HG02678 (cell line): ENCODE measurements around the gene LDLRAD4.
"Not testable (repeated sequence)": the region's sequence is repeated elsewhere in the genome, so short reads cannot be mapped to it uniquely, and the experiment has no call there.

Experiments used
- ATAC-seq: cut with Tn5 transposase; IDR thresholded peaks from one replicate; pipeline ENCODE4 v1.9.1; 2021; ENCODE audit warnings: mild to moderate bottlenecking, moderate library complexity; ENCODE audit not compliant: unreplicated experiment

LDLRAD4 gene

DNA sequence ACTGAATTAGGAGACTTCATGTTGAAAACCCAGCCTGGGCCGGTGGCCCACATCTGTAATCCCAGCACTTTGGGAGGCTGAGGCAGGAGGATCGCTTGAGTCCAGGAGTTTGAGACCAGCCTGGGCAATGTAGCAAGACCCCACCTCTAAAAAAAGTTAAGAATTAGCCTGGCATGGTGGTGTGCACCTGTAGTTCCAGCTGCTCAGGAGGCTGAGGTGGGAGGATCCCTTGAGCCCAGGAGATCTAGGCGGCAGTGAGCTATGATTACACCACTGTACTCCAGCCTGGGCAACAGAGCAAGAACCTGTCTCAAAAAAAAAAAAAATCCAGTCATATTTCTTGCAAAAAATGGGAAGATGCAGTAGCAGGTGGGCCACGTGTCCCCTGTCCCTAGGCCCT is 257.8 kb downstream of the LDLRAD4 start:
- ATAC-seq = not testable (repeated sequence)

DNA sequence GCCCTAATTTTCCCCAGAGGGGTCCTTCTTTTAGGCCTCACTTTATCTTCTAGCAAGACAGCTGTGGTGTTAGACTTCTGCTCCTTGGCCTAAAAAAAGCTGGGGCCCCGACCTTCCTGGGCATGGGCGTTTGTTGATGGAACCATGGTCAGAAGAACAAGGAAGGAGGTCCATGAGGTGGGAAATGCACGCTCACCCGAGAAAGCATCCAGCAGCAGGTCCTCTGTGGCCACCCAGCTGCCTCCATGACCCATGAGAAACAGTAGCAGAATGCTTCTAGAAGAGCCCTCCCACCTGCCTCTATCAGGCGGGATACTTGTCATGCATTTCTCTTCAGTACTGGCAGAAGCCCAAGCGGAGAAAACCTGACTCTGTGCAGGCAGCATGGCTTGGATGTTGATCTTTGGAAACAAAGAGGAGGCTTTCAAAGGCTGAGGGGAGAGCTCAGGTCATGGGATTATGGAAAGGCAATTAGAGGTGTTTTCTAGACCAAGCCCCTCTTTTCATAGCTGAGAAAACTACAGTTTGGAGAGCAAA is 258.7 kb downstream of the LDLRAD4 start:
- no peak for ATAC-seq

- no peak for ATAC-seq
These were observed 262.2 kb downstream of the LDLRAD4 start for GRCh38 chr18:13480571-13481255.

DNA sequence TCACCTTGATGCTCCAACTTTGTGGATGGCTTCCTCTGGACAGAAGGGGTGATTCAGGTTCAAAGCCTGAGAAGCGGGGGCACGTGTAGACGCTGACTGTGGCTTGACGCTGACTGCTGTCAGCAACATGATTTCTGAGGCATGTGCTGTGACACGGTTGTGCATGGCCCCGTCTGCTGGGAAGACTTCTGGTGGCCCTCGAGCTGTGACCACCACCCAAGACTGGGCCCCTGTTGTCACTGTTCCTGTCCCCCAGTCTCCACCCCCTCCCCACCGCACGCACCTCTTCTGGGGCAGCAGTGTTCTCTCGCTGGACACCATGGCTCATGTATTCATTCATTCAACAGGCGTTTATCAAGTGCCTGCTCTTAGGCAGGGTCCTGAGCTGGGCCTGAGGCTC is 262.8 kb downstream of the LDLRAD4 start:
- no peak for ATAC-seq

- ATAC-seq = peak; percentile 96
These were observed 263.5 kb downstream of the LDLRAD4 start for GRCh38 chr18:13481820-13482617.

GRCh38 chr18:13482618-13482945 is 264.0 kb downstream of the LDLRAD4 start:
- no peak for ATAC-seq

- no peak for ATAC-seq
These were observed 265.0 kb downstream of the LDLRAD4 start for GRCh38 chr18:13483316-13484270.

- no peak for ATAC-seq
These were observed 266.6 kb downstream of the LDLRAD4 start for GRCh38 chr18:13485182-13485581.

GRCh38 chr18:13485604-13486003 is 267.0 kb downstream of the LDLRAD4 start:
- no peak for ATAC-seq

GRCh38 chr18:13486284-13486683 is 267.7 kb downstream of the LDLRAD4 start:
- no peak for ATAC-seq

DNA sequence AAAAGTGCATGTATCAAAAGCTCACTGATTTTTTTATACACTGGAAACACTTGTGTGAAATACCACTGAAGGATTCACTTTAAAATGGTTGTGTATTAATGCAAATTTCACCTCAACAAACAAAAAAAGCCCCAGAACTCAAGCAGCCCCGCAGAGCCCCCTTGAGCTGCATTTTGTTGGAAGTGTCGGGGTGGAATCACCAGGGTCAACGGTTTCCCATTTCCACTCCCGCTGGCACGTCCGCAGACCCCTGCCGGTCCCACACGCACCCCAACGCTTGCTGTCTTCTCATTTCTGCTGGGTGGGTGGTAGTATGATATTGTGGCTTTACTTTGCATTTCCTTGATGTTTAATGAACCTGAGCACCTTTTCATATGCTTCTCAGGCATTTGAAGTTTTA is 268.1 kb downstream of the LDLRAD4 start:
- no peak for ATAC-seq

DNA sequence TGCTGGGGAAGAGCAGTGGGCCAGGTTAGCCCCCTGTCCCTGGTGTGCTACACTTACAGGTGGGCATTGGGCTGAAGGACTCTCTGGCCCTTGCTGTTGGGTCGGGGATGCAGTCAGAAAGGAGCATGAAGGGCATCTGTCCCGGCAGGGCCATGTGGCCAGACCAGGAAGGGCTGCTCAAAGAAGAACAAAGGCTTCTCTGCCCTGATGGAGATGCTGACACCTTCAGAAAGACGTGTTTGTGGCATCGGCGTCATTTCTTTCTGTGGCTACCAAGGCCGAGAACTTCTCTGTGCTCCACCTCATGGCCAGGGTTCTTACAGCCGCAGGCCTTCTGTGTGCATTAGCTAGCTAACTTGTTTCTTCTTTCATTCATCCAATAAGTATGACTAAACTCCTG is 268.7 kb downstream of the LDLRAD4 start:
- no peak for ATAC-seq

- ATAC-seq = no peak
These were observed 269.8 kb downstream of the LDLRAD4 start for GRCh38 chr18:13488281-13488929.

GRCh38 chr18:13489303-13489702 is 270.7 kb downstream of the LDLRAD4 start:
- ATAC-seq = not testable (repeated sequence)

DNA sequence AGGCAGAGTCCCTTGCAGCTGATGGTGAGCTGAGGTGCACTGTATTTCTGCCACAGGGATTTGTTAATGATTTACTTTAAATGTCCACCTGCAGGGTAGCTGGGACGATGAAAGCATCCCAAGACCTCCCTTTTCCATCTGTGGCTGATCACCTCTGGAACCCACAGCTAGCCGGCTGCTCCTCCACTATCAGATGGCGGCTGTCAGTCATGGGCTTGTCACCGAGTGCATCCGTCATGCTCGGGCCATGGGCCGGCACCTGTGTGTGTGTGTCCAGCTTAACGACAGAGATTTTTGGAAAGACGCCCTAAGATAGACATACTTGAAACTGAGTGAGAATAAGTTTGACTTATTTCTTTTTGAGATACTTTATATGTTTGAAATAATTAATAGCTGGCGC is 272.6 kb downstream of the LDLRAD4 start:
- no peak for ATAC-seq

- no peak for ATAC-seq
These were observed 273.8 kb downstream of the LDLRAD4 start for GRCh38 chr18:13492314-13492713.

DNA sequence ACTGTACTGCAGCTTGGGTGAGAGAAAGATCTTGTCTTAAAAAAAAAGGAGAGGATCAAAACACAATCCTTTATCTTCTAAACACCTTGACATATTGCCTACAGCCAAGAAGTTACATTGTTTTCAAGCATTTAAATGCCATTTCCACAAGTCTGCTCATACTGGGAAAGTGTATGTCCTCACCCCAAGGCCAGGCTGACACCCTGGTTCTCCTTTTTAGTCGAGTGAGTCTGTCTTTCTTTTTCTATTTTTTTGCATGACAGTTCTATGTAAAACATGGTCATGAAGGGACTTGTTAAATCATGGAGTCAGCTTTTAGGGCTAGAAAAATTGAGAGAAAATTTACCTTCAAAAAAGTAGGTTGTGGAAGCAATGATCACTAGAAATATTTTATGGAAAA is 274.5 kb downstream of the LDLRAD4 start:
- ATAC-seq = no peak

DNA sequence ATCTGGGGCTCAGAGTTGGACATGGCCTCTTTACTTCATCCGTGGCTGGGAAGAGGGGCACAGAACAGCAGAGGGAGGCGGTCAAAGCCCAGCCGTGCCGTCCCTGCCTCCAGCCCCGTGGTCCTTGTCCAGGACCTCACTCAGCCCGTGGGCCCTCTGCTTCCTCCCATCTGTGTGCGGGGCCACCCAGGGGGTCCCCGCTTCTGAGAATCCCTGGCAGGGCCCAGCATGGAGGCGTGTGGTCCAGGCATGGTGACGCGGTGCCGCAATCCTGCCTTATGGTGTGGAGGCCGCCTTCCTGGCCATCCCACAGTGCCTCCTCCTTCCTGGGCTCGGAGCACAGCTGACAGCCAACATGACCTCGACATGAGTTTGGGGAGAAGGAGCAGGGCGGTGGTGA is 275.2 kb downstream of the LDLRAD4 start:
- ATAC-seq = no peak

DNA sequence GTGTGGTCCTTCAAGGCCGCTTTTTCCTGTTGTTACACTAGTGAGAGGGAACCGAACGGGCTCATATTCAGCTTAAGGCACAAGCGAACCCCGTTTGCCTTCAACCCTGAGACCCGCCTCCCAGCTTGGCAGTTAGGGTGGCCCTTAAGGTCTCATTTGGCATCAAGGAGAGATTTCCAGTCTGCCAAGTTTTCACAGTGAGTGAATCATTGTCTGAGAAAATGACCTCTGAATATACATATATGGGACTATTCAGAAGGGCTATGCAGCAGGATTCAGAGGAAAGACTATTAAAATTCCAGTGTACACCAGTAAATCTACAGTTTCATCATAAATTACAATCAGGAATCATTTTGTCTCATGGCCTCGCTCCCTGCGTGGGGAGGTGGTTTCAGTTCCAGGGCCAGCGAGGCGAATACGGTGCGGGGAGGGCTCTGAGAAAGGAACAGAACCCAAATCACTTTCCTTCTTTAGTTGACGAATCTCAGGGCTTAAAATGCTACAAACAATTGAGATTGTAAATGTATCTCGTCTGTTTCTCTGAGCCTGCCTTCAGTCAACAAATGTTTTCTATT is 276.4 kb downstream of the LDLRAD4 start:
- ATAC-seq = no peak

DNA sequence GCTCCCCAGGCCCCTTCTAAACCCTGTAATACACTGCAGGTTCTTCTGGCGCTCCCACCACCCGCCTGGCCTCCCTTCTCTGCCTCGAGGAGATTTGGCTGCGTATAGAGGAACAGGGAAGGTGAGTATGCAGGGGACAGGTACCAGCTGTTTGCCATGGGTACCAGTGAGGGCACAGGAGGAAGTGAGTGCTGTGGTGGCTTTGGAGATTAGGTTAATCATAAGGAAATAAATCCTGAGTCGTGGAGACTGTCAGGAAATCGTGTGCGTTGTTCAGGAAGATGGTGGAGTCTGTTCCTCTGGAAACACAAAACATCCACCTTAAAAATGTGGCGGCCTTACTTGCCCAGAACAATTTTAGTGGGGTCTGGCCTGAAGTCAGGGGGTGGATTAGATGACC is 277.4 kb downstream of the LDLRAD4 start:
- no peak for ATAC-seq
